Right lung (tissue), 5 donors: ENCODE data around the gene TRIM75. TPM values are rescaled to one million over a fixed set of nuclear protein-coding genes. Genes with fewer than 3 reads are reported as not detected.
A peak's percentile ranks its signal among the peaks of the same experiment; 100 is the strongest.
"Not testable (repeated sequence)": the region's sequence is repeated elsewhere in the genome, so short reads cannot be mapped to it uniquely, and the experiment has no call there.

Source experiments
- DNase-seq, 2 donors: peaks; one replicate each; pipeline ENCODE4 v3.0.0-alpha.2; 2013
- polyA plus RNA-seq, 5 donors: library from polyadenylated mRNA; unstranded; fragments of 120-200 nt; gene quantifications; one replicate each; pipeline versions ENCODE4 v1.2.1 to v1.2.3, GENCODE V29; 2013; ENCODE audit warnings: inconsistent platforms in 1 of 5, low replicate concordance in 1 of 5; ENCODE audit not compliant: insufficient read length in 5 of 5, insufficient read depth in 1 of 5

TRIM75 gene
- polyA plus RNA-seq, 5 donors, result 0.09 to 0.10 TPM; not detected in 3

- no peak for DNase-seq
Measured at GRCh38 chr4:165077034-165077578, 23.4 kb downstream of the TRIM75 start.

- DNase-seq, result no peak
Measured at GRCh38 chr4:165079476-165079875, 25.8 kb downstream of the TRIM75 start.

- not testable (repeated sequence) for DNase-seq
Measured at GRCh38 chr4:165084787-165085186, 31.1 kb downstream of the TRIM75 start.

GRCh38 chr4:165085946-165086345 lies 32.3 kb downstream of the TRIM75 start:
- no peak for DNase-seq

GRCh38 chr4:165088366-165088765 lies 34.7 kb downstream of the TRIM75 start:
- no peak for DNase-seq

- not testable (repeated sequence) for DNase-seq
Measured at GRCh38 chr4:165092187-165092586, 38.5 kb downstream of the TRIM75 start.

- DNase-seq, result no peak
Measured at GRCh38 chr4:165094873-165095272, 41.2 kb downstream of the TRIM75 start.

- no peak for DNase-seq
Measured at GRCh38 chr4:165095291-165095690, 41.6 kb downstream of the TRIM75 start.

GRCh38 chr4:165096776-165097175 lies 43.1 kb downstream of the TRIM75 start:
- DNase-seq, result peak; percentile 8 to 17

- DNase-seq, result no peak
Measured at GRCh38 chr4:165101641-165102040, 48.0 kb downstream of the TRIM75 start.

GRCh38 chr4:165106518-165106917 lies 52.9 kb downstream of the TRIM75 start:
- DNase-seq, result no peak

Other genes starting within 250 kb of the TRIM75 start
- gene APELA, start 176.7 kb upstream of the TRIM75 start, polyA plus RNA-seq, result under 1 TPM; 0.08 to 0.31 (median 0.19) TPM
- 1 to 10 TPM; 4.5 to 7.7 (median 5.1) TPM for gene TRIM61, start 76.2 kb upstream of the TRIM75 start, polyA plus RNA-seq
- not detected for gene TRIM60, start 21.9 kb upstream of the TRIM75 start, polyA plus RNA-seq
- 10 to 100 TPM; 13.9 to 23.7 (median 19.5) TPM for gene TMEM192, start 59.0 kb downstream of the TRIM75 start, polyA plus RNA-seq
- 10 to 100 TPM; 15.0 to 20.5 (median 18.1) TPM for gene KLHL2, start 153.7 kb downstream of the TRIM75 start, polyA plus RNA-seq